ENCODE data around the gene RBP5. TPM values are rescaled to one million over a fixed set of nuclear protein-coding genes. Genes with fewer than 3 reads are reported as not detected.
"Not testable (repeated sequence)": the region's sequence is repeated elsewhere in the genome, so short reads cannot be mapped to it uniquely, and the experiment has no call there.

Gene RBP5
- total RNA-seq, 1 donor from 2014 or later = 1.1 TPM

DNA sequence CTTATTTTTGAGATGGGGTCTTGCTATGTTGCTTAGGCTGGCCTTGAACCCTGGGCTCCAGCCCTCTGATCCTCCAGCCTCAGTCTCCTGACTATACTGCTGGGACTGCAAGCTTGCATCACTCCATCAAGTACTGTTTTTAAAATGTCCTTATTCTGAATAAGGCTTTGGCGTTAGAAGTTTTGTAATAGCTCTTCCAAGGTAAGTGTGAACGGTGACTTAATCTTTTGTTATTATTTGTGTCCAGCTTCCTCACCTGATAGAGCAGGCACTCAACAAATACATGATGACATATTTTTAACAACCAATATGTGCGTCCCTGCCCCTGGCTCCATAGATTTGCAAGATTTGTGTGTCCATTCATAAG is 21.1 kb downstream of the RBP5 start:
- peaks cover 22% of the 10 kb centered on the region for H3K36me3 ChIP-seq
- DNase-seq (no peak), ATAC-seq (peak; percentile 34 to 65)
- peak overlapping the region; percentile 73 for H3K4me3 ChIP-seq
- no peaks in the 10 kb centered on the region for H3K27me3 ChIP-seq (ENCODE audit: low read depth)
- intact Hi-C loops (cut with DNase I) = no loop called here
- H3K9me3 ChIP-seq = no peaks in the 10 kb centered on the region
- H3K27ac ChIP-seq = peak overlapping the region; percentile 96
- H3K4me1 ChIP-seq = peaks cover 33% of the 10 kb centered on the region
- TF ChIP-seq, protein P1, sequence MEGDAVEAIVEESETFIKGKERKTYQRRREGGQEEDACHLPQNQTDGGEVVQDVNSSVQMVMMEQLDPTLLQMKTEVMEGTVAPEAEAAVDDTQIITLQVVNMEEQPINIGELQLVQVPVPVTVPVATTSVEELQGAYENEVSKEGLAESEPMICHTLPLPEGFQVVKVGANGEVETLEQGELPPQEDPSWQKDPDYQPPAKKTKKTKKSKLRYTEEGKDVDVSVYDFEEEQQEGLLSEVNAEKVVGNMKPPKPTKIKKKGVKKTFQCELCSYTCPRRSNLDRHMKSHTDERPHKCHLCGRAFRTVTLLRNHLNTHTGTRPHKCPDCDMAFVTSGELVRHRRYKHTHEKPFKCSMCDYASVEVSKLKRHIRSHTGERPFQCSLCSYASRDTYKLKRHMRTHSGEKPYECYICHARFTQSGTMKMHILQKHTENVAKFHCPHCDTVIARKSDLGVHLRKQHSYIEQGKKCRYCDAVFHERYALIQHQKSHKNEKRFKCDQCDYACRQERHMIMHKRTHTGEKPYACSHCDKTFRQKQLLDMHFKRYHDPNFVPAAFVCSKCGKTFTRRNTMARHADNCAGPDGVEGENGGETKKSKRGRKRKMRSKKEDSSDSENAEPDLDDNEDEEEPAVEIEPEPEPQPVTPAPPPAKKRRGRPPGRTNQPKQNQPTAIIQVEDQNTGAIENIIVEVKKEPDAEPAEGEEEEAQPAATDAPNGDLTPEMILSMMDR (IDR thresholded peaks at IDR 0.05) = no peak

GRCh38 chr12:7107181-7107580 is 21.5 kb downstream of the RBP5 start:
- ATAC-seq; intact Hi-C loops (cut with DNase I); H3K27me3 ChIP-seq (ENCODE audit: low read depth); H3K9me3 ChIP-seq; DNase-seq: not testable (repeated sequence)
- Histone ChIP-seq H3K4me1 (peaks cover 32% of the 10 kb centered on the region), H3K4me3 (peak overlapping the region; percentile 73), H3K36me3 (peaks cover 22% of the 10 kb centered on the region), H3K27ac (peak overlapping the region; percentile 96)

- Histone ChIP-seq H3K4me1 (peaks cover 32% of the 10 kb centered on the region), H3K27ac (no peak overlapping the region), H3K4me3 (no peak overlapping the region), H3K27me3 (ENCODE audit: low read depth) (no peaks in the 10 kb centered on the region), H3K36me3 (peaks cover 31% of the 10 kb centered on the region), H3K9me3 (no peaks in the 10 kb centered on the region)
- DNase-seq (no peak), ATAC-seq (no peak)
- intact Hi-C loops (cut with DNase I) = no loop called here
- TF ChIP-seq, protein P1 (IDR thresholded peaks at IDR 0.05) = no peak
Measured at GRCh38 chr12:7106082-7106481, 22.6 kb downstream of the RBP5 start.

- Histone ChIP-seq H3K4me1 (peaks cover 23% of the 10 kb centered on the region), H3K4me3 (no peak overlapping the region), H3K9me3 (no peaks in the 10 kb centered on the region), H3K36me3 (peaks cover 48% of the 10 kb centered on the region), H3K27ac (no peak overlapping the region), H3K27me3 (ENCODE audit: low read depth) (no peaks in the 10 kb centered on the region)
- intact Hi-C loops (cut with DNase I) = no loop called here
- TF ChIP-seq, protein P1 (IDR thresholded peaks at IDR 0.05) = no peak
- ATAC-seq = no peak
- no peak for DNase-seq
Measured at GRCh38 chr12:7103837-7104584, 24.7 kb downstream of the RBP5 start.

- Histone ChIP-seq H3K36me3 (peaks cover 61% of the 10 kb centered on the region), H3K9me3 (no peaks in the 10 kb centered on the region)
Measured at GRCh38 chr12:7102582-7102981, 26.1 kb downstream of the RBP5 start.

GRCh38 chr12:7101694-7102131 is 27.0 kb downstream of the RBP5 start:
- no peaks in the 10 kb centered on the region for H3K9me3 ChIP-seq
- no peak for DNase-seq
- intact Hi-C loops (cut with DNase I) = no loop called here
- no peak overlapping the region for H3K27ac ChIP-seq
- H3K36me3 ChIP-seq = peaks cover 67% of the 10 kb centered on the region
- TF ChIP-seq, protein P1 (IDR thresholded peaks at IDR 0.05) = no peak
- H3K27me3 ChIP-seq (ENCODE audit: low read depth) = no peaks in the 10 kb centered on the region
- H3K4me1 ChIP-seq = peaks cover 8% of the 10 kb centered on the region
- H3K4me3 ChIP-seq = no peak overlapping the region
- peak in 1 of 2 donors; percentile 13 for ATAC-seq

More at GRCh38 chr12:7102582-7102981, 26.1 kb downstream of the RBP5 start:
- ATAC-seq (no peak), DNase-seq (no peak)
- H3K4me1 ChIP-seq = peaks cover 17% of the 10 kb centered on the region
- no peak overlapping the region for H3K4me3 ChIP-seq
- H3K27ac ChIP-seq = no peak overlapping the region
- no peaks in the 10 kb centered on the region for H3K27me3 ChIP-seq (ENCODE audit: low read depth)
- intact Hi-C loops (cut with DNase I) = no loop called here
- TF ChIP-seq, protein P1 (IDR thresholded peaks at IDR 0.05) = no peak
